NCI-H510A (cell line): ENCODE data around the gene ERN2.
A peak's percentile ranks its signal among the peaks of the same experiment; 100 is the strongest.
"Not testable (repeated sequence)": the region's sequence is repeated elsewhere in the genome, so short reads cannot be mapped to it uniquely, and the experiment has no call there.

Experiments
- DNase-seq: peaks from one replicate; lab custom pipeline; 2025; lab: John Stamatoyannopoulos, UW

ERN2 gene

GRCh38 chr16:23722613-23723240 is 9.7 kb upstream of the ERN2 start:
- DNase-seq: not testable (repeated sequence)

- no peak for DNase-seq
Observed at GRCh38 chr16:23716484-23716883, 3.5 kb upstream of the ERN2 start.

GRCh38 chr16:23711785-23712184 is 1.2 kb downstream of the ERN2 start:
- no peak for DNase-seq

DNA sequence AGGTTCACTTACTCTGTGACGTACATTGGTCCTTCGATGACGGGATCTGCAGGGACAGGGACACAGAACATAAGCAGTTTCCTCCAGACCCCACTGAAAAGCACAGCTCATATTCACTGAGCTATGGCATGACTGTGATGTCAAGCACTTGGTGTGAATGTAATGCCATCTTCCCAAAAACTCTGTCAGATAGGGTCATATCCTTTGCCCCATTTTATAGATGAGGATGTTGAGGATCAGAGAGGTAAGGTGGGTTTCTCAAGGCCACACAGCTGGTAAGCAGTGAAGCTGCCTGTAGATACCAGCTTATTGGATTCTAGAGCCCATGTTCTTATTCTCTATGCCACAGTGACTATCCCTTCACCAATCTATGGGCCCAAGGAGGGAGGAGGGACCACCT is 2.5 kb downstream of the ERN2 start:
- DNase-seq: no peak

GRCh38 chr16:23710008-23710407 is 3.0 kb downstream of the ERN2 start:
- DNase-seq: no peak

DNA sequence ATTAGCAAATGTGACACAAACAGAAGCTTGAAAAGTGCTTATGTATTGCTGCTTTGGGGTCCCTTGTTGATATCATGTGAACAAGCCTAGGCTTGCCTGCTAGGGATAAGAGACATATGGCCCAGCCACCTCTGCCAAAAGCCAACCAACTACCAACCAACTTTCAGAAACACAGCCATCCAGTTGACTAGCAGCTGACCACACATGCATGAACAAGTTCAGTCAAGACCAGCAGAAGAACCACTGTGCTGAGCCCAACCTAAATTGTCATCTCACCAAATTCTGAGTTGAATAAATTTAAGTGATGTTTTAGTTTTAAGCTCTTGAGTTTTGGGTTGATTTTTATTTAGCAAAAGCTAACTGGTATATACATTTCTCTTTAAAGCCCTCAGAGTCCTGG is 3.5 kb downstream of the ERN2 start:
- DNase-seq: no peak

DNA sequence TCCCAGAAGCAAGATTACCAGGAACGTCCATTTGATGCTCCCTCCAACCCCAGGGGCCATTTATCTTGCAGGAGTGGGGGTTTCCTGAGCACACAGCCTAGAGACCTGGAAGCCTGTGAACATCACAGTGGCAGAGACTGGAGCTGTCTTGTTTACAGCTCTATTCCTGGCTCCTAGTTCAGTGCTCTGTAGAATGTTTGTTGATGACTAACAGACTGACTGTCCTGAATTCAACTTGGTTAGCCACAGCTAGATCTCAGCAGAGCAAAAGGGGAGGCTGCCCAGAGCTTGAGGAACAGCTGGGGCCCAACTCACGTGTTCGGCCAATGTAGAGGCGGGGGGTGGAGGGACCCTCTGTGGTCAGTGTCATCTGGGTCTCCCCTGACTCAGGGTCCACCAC is 6.6 kb downstream of the ERN2 start:
- no peak for DNase-seq

GRCh38 chr16:23705517-23705902 is 7.5 kb downstream of the ERN2 start:
- DNase-seq: no peak

DNA sequence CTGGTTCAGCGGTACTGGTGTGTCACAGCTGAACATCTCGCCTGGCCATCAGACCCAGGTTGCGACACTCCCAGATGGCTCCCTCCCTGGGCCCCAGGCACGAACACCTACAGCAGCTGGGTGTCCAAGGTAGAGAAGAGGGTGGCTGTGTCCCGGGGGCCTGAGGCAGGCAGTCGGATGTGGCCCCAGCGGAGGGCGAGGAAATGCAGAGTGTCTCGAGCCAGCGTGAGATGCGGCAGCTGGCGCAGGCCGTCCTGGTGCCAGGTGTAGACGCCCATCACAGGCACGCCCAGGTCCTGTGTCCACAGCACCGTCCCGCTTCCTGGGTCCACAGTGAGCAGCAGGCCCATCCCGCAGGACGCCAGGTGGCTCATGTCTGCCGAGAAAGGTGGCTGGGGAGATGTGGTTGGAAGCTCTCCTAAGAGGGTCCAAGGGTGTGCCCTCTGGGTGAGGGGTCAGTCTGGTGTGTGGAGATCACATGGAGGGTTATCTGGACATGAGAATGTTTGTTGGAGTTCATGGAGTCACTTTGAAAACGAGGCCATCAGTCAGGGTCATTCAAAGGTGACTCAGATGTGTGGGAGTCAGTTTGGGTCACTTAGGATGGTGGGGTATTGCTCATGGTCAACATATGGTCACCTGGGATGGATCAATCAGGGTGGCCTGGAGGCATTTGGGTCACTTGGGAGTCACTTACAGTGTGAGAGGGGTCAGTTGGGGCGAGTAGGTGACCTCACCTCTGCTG is 8.1 kb downstream of the ERN2 start:
- no peak for DNase-seq

DNA sequence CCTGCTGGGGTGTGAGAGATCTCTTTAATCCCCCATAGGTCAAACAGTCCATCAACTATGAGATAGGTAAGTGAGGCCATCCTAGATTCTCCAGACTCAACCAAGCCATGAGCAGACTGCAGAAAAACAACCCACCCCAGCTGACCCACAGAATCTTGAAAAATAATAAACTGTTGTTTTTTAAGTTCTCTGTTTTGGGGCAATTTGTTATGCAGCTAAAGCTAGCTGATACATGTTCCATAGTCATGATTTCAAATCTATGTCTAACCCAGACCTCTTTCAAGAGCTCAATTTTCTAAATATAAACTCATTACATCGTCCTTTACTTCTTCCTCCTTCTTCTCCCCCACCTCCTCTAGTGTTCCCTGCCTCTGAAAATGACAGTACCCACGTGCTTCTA is 10.1 kb downstream of the ERN2 start:
- DNase-seq: no peak

GRCh38 chr16:23701045-23701444 is 12.0 kb downstream of the ERN2 start:
- DNase-seq: no peak

DNA sequence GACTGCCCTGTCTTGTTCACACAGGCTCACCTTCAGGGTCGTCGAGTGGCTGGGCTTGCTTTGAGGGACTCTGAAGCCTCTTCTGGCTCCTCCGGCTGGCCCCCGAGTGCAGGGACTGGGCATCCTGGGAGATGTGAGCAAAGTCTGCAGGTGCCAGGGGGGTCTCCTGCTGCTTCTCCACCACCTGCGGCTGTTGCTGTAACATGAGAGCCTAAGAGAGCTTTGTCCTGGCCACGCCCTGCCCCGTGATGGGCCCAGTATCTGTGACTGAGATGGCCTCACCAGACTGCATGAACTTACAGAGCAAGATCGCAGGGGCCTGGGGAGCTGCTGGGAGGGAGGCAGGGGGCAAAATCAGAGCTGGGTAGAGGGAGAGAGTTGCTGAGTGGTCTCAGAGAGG is 12.5 kb downstream of the ERN2 start:
- peak; percentile 49 for DNase-seq

- DNase-seq: no peak
Observed at GRCh38 chr16:23700093-23700492, 12.9 kb downstream of the ERN2 start.

DNA sequence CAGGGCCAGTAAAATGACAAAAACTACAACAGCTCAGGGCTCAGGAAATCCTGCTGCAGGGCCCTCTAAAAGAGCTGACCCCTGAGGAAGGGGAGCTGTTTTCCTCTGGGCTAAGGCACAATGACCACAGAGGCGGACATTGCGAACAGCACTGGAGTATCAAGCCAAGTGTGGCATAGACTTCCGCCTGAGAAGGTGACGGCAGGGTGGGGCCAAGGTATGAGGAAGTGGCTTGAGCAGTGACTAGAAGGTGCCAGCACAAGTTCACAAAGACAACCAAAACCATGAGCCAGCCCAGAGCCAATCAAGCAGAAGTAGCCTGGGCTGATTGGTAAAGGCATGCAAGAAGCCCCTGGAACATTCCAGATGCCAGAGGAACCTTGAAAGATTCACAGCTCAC is 13.9 kb downstream of the ERN2 start:
- no peak for DNase-seq

- DNase-seq: no peak
Observed at GRCh38 chr16:23695756-23696155, 17.3 kb downstream of the ERN2 start.

GRCh38 chr16:23694644-23695373 is 18.2 kb downstream of the ERN2 start:
- DNase-seq: no peak

GRCh38 chr16:23694265-23694643 is 18.8 kb downstream of the ERN2 start:
- no peak for DNase-seq

DNA sequence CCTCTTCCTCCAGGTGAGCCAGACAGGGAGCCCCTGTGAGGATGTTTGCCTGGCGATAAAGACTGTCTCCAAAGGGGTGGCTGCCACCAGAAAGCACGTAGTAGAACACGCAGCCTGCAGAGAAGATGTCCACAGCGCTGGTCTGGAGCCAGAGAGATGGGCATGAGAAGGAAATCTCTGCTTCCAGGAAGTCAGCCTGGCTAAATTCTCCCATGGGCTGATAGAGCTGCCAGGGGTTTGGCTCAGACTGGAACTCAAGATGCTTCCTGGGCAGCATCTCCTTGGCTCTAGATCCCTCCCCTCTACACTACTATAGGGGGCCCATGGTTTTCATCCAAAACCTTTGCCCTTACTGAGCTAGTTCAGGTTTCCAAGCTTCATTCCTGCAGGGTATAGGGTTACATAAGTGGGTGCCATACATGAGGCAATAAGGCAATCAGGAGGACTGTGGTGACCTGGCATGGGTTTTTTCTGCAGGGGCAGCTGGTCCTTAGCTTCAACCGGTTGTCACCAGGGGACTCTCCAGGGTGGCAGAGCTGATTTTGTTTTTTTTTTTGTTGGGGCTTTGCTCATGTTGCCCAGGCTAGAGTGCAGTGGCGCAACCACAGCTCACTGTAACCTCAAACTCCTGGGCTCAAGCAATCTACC is 20.7 kb downstream of the ERN2 start:
- DNase-seq: no peak

GRCh38 chr16:23691483-23692189 is 21.4 kb downstream of the ERN2 start:
- DNase-seq: no peak

- no peak for DNase-seq
Observed at GRCh38 chr16:23690771-23691482, 22.1 kb downstream of the ERN2 start.

- DNase-seq: no peak
Observed at GRCh38 chr16:23689442-23690187, 23.4 kb downstream of the ERN2 start.
